Measurements from ENCODE around the gene STK32B.

DNA sequence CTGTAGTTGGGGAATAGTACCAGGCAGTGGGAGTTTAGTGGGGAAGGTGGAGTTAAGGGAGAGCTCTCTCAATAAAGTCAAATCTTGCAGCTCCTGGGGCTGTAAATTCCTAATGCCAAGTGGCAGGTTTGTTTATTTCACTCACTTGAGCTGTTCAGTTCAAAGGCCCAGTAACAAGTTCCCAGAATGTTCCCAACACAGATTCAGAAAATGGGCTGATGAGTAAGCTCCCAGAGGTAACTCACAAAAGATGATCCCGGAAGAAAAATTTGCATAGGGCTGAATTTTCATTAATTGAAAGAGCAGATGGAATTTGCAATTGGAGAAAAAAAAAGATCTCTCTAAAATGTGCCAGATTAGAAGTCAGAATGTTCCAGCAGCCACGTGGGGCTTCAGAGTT is 370.9 kb downstream of the STK32B start:
- no peak for TF ChIP-seq TEAD4 (IDR thresholded peaks at IDR 0.05)
- no peak for TF ChIP-seq EP300 (IDR thresholded peaks at IDR 0.05; ENCODE audit: borderline replicate concordance)
- TF ChIP-seq, protein P1, sequence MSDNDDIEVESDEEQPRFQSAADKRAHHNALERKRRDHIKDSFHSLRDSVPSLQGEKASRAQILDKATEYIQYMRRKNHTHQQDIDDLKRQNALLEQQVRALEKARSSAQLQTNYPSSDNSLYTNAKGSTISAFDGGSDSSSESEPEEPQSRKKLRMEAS (IDR thresholded peaks at IDR 0.05): no peak
- no peak for TF ChIP-seq YY1 (IDR thresholded peaks at IDR 0.05; ENCODE audit: low read depth)
- TF ChIP-seq TCF12 (IDR thresholded peaks at IDR 0.05; ENCODE audit: low read depth): no peak
- no peak for TF ChIP-seq TAF1 (IDR thresholded peaks at IDR 0.05; ENCODE audit: low read depth)
- TF ChIP-seq USF1 (IDR thresholded peaks at IDR 0.05): no peak
- TF ChIP-seq EGR1 (IDR thresholded peaks at IDR 0.05): no peak
- TF ChIP-seq, protein P2, sequence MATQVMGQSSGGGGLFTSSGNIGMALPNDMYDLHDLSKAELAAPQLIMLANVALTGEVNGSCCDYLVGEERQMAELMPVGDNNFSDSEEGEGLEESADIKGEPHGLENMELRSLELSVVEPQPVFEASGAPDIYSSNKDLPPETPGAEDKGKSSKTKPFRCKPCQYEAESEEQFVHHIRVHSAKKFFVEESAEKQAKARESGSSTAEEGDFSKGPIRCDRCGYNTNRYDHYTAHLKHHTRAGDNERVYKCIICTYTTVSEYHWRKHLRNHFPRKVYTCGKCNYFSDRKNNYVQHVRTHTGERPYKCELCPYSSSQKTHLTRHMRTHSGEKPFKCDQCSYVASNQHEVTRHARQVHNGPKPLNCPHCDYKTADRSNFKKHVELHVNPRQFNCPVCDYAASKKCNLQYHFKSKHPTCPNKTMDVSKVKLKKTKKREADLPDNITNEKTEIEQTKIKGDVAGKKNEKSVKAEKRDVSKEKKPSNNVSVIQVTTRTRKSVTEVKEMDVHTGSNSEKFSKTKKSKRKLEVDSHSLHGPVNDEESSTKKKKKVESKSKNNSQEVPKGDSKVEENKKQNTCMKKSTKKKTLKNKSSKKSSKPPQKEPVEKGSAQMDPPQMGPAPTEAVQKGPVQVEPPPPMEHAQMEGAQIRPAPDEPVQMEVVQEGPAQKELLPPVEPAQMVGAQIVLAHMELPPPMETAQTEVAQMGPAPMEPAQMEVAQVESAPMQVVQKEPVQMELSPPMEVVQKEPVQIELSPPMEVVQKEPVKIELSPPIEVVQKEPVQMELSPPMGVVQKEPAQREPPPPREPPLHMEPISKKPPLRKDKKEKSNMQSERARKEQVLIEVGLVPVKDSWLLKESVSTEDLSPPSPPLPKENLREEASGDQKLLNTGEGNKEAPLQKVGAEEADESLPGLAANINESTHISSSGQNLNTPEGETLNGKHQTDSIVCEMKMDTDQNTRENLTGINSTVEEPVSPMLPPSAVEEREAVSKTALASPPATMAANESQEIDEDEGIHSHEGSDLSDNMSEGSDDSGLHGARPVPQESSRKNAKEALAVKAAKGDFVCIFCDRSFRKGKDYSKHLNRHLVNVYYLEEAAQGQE (IDR thresholded peaks at IDR 0.05; ENCODE audit: low read depth): no peak
- no peak for TF ChIP-seq CREB1 (IDR thresholded peaks at IDR 0.05; ENCODE audit: low read depth)
- no peak for TF ChIP-seq RAD21 (IDR thresholded peaks at IDR 0.05; ENCODE audit: low read depth)
- TF ChIP-seq ZBTB7A (IDR thresholded peaks at IDR 0.05; ENCODE audit: low read depth): no peak
- TF ChIP-seq CEBPB (IDR thresholded peaks at IDR 0.05): no peak
- TF ChIP-seq NFIC (IDR thresholded peaks at IDR 0.05): no peak

Measured in Ishikawa (cell line).